Coronary artery (tissue), 2 donors: Measurements from ENCODE around the gene RNU7-1.
A peak's percentile ranks its signal among the peaks of the same experiment; 100 is the strongest.

Experiments
- DNase-seq: peaks from one replicate; pipeline ENCODE4 v3.0.0-alpha.2; 2017; ENCODE audit warnings: low spot score
- H3K27ac ChIP-seq, 2 donors: fragments of 200-600 bp; sonication (generic); one replicate each; pipeline ENCODE4 v1.5.1; 2016 to 2019
- H3K4me3 ChIP-seq: fragments of 200-600 bp; sonication (generic); 2 replicates; pipeline ENCODE4 v1.5.1; 2016; ENCODE audit warnings: mild to moderate bottlenecking, moderate library complexity
- TF ChIP-seq, protein P1 (sequence below): fragments of 200-600 bp; sonication (generic); IDR thresholded peaks from one replicate; pipeline ENCODE4 v1.5.1; 2019; ENCODE audit warnings: antibody characterized with exemption

The RNU7-1 gene

DNA sequence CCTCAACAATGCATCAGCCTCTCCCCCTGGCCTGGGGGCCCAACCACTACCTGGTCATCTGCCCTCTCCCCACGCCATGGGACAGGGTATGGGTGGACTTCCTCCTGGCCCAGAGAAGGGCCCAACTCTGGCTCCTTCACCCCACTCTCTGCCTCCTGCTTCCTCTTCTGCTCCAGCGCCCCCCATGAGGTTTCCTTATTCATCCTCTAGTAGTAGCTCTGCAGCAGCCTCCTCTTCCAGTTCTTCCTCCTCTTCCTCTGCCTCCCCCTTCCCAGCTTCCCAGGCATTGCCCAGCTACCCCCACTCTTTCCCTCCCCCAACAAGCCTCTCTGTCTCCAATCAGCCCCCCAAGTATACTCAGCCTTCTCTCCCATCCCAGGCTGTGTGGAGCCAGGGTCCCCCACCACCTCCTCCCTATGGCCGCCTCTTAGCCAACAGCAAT lies 7.4 kb upstream of the RNU7-1 start:
- H3K27ac ChIP-seq: peak overlapping the region; percentile 92 to 95
- TF ChIP-seq, protein P1, sequence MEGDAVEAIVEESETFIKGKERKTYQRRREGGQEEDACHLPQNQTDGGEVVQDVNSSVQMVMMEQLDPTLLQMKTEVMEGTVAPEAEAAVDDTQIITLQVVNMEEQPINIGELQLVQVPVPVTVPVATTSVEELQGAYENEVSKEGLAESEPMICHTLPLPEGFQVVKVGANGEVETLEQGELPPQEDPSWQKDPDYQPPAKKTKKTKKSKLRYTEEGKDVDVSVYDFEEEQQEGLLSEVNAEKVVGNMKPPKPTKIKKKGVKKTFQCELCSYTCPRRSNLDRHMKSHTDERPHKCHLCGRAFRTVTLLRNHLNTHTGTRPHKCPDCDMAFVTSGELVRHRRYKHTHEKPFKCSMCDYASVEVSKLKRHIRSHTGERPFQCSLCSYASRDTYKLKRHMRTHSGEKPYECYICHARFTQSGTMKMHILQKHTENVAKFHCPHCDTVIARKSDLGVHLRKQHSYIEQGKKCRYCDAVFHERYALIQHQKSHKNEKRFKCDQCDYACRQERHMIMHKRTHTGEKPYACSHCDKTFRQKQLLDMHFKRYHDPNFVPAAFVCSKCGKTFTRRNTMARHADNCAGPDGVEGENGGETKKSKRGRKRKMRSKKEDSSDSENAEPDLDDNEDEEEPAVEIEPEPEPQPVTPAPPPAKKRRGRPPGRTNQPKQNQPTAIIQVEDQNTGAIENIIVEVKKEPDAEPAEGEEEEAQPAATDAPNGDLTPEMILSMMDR: no peak
- no peak for DNase-seq
- no peak overlapping the region for H3K4me3 ChIP-seq

- TF ChIP-seq, protein P1: no peak
These were observed 6.8 kb upstream of the RNU7-1 start for GRCh38 chr12:6936636-6937480.

GRCh38 chr12:6937481-6938352 lies 5.9 kb upstream of the RNU7-1 start:
- peak overlapping the region; percentile 89 for H3K4me3 ChIP-seq
- DNase-seq: peak; percentile 95
- H3K27ac ChIP-seq: peak overlapping the region; percentile 92 to 95
- TF ChIP-seq, protein P1: peak; percentile 95

More at GRCh38 chr12:6936636-6937480, 6.8 kb upstream of the RNU7-1 start:
- Histone ChIP-seq H3K4me3 (peak overlapping the region; percentile 89), H3K27ac (peak overlapping the region; percentile 92 to 95)
- no peak for DNase-seq

GRCh38 chr12:6938353-6939190 lies 5.0 kb upstream of the RNU7-1 start:
- no peak for DNase-seq
- H3K27ac ChIP-seq: peak overlapping the region; percentile 92 to 95
- H3K4me3 ChIP-seq: peak overlapping the region; percentile 89
- TF ChIP-seq, protein P1: no peak

- TF ChIP-seq, protein P1: no peak
- Histone ChIP-seq H3K27ac (peak overlapping the region in 1 of 2 donors; percentile 95), H3K4me3 (no peak overlapping the region)
- DNase-seq: no peak
These were observed 4.5 kb upstream of the RNU7-1 start for GRCh38 chr12:6939191-6939540.

DNA sequence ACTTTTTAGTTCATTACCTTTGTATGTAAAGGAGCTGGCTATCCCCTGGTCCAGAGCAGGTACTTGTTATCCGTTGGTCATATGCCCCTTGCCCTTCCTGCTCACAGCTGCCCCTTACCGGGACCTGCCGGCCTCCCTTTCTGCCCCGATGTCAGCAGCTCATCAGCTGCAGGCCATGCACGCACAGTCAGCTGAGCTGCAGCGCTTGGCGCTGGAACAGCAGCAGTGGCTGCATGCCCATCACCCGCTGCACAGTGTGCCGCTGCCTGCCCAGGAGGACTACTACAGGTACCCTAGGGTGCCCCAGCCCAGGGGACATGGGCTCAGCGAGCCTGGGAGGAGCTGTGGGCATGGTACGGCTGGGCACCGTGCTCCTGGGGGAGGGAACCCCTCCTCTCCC lies 2.3 kb upstream of the RNU7-1 start:
- DNase-seq: no peak
- peak overlapping the region in 1 of 2 donors; percentile 15 for H3K27ac ChIP-seq
- TF ChIP-seq, protein P1: no peak
- H3K4me3 ChIP-seq: no peak overlapping the region
